GM12878 (cell line): ENCODE results near the gene TRAF3IP1. TPM values are rescaled to one million over a fixed set of nuclear protein-coding genes. Genes with fewer than 3 reads are reported as not detected.
"Not testable (repeated sequence)": the region's sequence is repeated elsewhere in the genome, so short reads cannot be mapped to it uniquely, and the experiment has no call there.

Experiments
- ATAC-seq: fragments of 200-7000 bp; cut with Tn5 transposase; 3 replicates; pipeline ENCODE4 v1.9.1; 2020; ENCODE audit warnings: mild to moderate bottlenecking, moderate library complexity
- BruUV-seq: library from RNA; stranded (reverse); fragments of 400-500 nt; replicated peaks from 2 replicates; lab custom pipeline; 2021; lab: Mats Ljungman, UMichigan
- CTCF ChIA-PET: fragments of 300-600 bp; sonication (Branson Sonifier 250); formaldehyde crosslinking; extraction: SDS; loops from one replicate; lab custom pipeline; 2021; ENCODE audit warnings: inconsistent platforms; lab: Yijun Ruan, JAX
- POLR2A ChIA-PET: fragments of 350-600 bp; formaldehyde crosslinking; extraction: SDS; loops from one replicate; lab custom pipeline; 2021; ENCODE audit warnings: inconsistent platforms; lab: Charles Lee
- RAD21 ChIA-PET: fragments of 300-600 bp; sonication (Branson Sonifier 250); formaldehyde crosslinking; loops from one replicate; lab custom pipeline; 2023; ENCODE audit warnings: antibody characterized with exemption; ENCODE audit not compliant: unreplicated experiment; lab: Charles Lee
- SMC1A ChIA-PET: fragments of 300-600 bp; sonication (Branson Sonifier 250); formaldehyde crosslinking; loops from one replicate; lab custom pipeline; 2023; ENCODE audit not compliant: unreplicated experiment, uncharacterized antibody; lab: Charles Lee
- DNase-seq: peaks from one replicate; pipeline ENCODE4 v3.0.0-alpha.2; 2011; ENCODE audit warnings: low read depth, low spot score
- FAIRE-seq: peaks from 3 replicates; lab custom pipeline; 2011; peaks lifted over from hg19 to GRCh38; lab: Jason Lieb, UNC
- H2AFZ ChIP-seq: 2 replicates; pipeline ENCODE4 v1.6.0; 2011; ENCODE audit warnings: low read depth, low read length, control low read depth; ENCODE audit not compliant: control insufficient read depth
- H3K27ac ChIP-seq: 2 replicates; pipeline ENCODE4 v1.5.1; 2011; ENCODE audit warnings: control low read depth; ENCODE audit not compliant: control insufficient read depth, insufficient read depth
- H3K27me3 ChIP-seq, 2 experiments: replicated peaks in 1 of 2; 2 replicates each; pipeline versions ENCODE4 v1.6.0 to v1.6.1; 2011; ENCODE audit warnings: low read length in 1 of 2; ENCODE audit not compliant: control insufficient read depth in 2 of 2, insufficient read depth in 2 of 2
- H3K36me3 ChIP-seq, 2 experiments: 2 replicates each; pipeline ENCODE4 v1.5.1; 2011; ENCODE audit warnings: low read length in 1 of 2; ENCODE audit not compliant: control insufficient read depth in 2 of 2, insufficient read depth in 2 of 2
- H3K4me1 ChIP-seq: 2 replicates; pipeline ENCODE4 v1.6.1; 2011; ENCODE audit warnings: mild to moderate bottlenecking, low read length, moderate library complexity, mixed read lengths; ENCODE audit not compliant: control insufficient read depth, insufficient read depth
- H3K4me2 ChIP-seq: 2 replicates; pipeline ENCODE4 v1.6.0; 2011; ENCODE audit warnings: control low read depth; ENCODE audit not compliant: control insufficient read depth, insufficient read depth
- H3K4me3 ChIP-seq: fragments of 200-600 bp; sonication (generic); 2 replicates; pipeline ENCODE4 v1.5.1; 2016
- H3K79me2 ChIP-seq: 2 replicates; pipeline ENCODE4 v1.6.0; 2011; ENCODE audit warnings: low read length; ENCODE audit not compliant: control insufficient read depth, insufficient read depth
- H3K9ac ChIP-seq: 2 replicates; pipeline ENCODE4 v1.8.0; 2011; ENCODE audit warnings: low read length, control low read depth, mixed read lengths; ENCODE audit not compliant: control insufficient read depth, insufficient read depth
- H3K9me3 ChIP-seq: replicated peaks from 3 replicates; pipeline ENCODE4 v1.5.1; 2011; ENCODE audit warnings: mild to moderate bottlenecking, low read length; ENCODE audit not compliant: control insufficient read depth, insufficient read depth
- H4K20me1 ChIP-seq: 2 replicates; pipeline ENCODE4 v1.6.0; 2011; ENCODE audit not compliant: control insufficient read depth, insufficient read depth
- CEBPB ChIP-seq, 2 experiments: fragments of 150-350 bp in 1 of 2; IDR thresholded peaks; 2 replicates each; pipeline ENCODE4 v1.6.1; 2012 to 2014; ENCODE audit warnings: low read depth in 2 of 2, low read length in 2 of 2, borderline replicate concordance in 1 of 2, inconsistent platforms in 1 of 2
- CEBPZ ChIP-seq: fragments of 150-350 bp; IDR thresholded peaks from 2 replicates; pipeline ENCODE4 v1.6.1; 2016; ENCODE audit warnings: low read depth, low read length
- E4F1 ChIP-seq: fragments of 450-650 bp; IDR thresholded peaks from 2 replicates; pipeline ENCODE4 v1.6.1; 2018; ENCODE audit warnings: borderline replicate concordance, mild to moderate bottlenecking; ENCODE audit not compliant: partially characterized antibody
- FOXM1 ChIP-seq: IDR thresholded peaks from 2 replicates; pipeline ENCODE4 v1.6.1; 2012; ENCODE audit warnings: low read depth, mild to moderate bottlenecking, inconsistent platforms, low read length, moderate library complexity
- HSF1 ChIP-seq: fragments of 150-350 bp; IDR thresholded peaks from 2 replicates; pipeline ENCODE4 v1.6.1; 2014; ENCODE audit warnings: mild to moderate bottlenecking, low read depth, low read length
- POU2F2 ChIP-seq: IDR thresholded peaks from 3 replicates; pipeline ENCODE4 v1.6.1; 2011; ENCODE audit warnings: low read depth, mild to moderate bottlenecking, low read length, borderline replicate concordance
- RB1 ChIP-seq: fragments of 450-650 bp; formaldehyde crosslinking; IDR thresholded peaks from 2 replicates; pipeline ENCODE4 v1.6.1; 2017; ENCODE audit warnings: mild to moderate bottlenecking, borderline replicate concordance
- ZNF592 ChIP-seq: fragments of 450-650 bp; IDR thresholded peaks from 2 replicates; pipeline ENCODE4 v1.6.1; 2017; ENCODE audit warnings: mild to moderate bottlenecking, moderate library complexity
- WGBS: methylation state at CpG from one replicate; pipeline ENCODE4 v1.1.6; 2016; ENCODE audit warnings: low lambda C conversion rate; ENCODE audit not compliant: insufficient replicate concordance, insufficient coverage; ENCODE audit errors: missing lambda C conversion rate; 5-methylcytosine and 5-hydroxymethylcytosine counted together
- in situ Hi-C: fragments of 300-500 bp; cut with MboI; formaldehyde crosslinking; loops from 9 replicates; pipeline ENCODE4 v1.14.3; 2018; ENCODE audit warnings: mixed read lengths
- intact Hi-C: fragments of 100-400 bp; cut with micrococcal nuclease; formaldehyde crosslinking; loops from one replicate; pipeline ENCODE4 v1.14.2; 2022; ENCODE audit not compliant: unreplicated experiment
- polyA plus RNA-seq, 11 experiments: library from polyadenylated mRNA; depleted of rRNA in 4 of 11; unstranded in 6 of 11; stranded (reverse) in 5 of 11; fragments of >200 nt; fragmentation: Nextera tagmentation in 4 of 11; fragmentation: Illumina TruSeq in 1 of 11; extraction: Ambion mirVana in 4 of 11; extraction: Trizol in 1 of 11; gene quantifications; 1 replicate in 1 of 11; 2 replicates in 10 of 11; pipeline versions ENCODE4 v1.2.1 to v1.2.3, GENCODE V29; 2011 to 2016; ENCODE audit warnings: inconsistent platforms in 2 of 11, missing spikeins in 2 of 11, low read depth in 1 of 11
- total RNA-seq, 4 experiments: library from RNA; depleted of rRNA in 3 of 4; stranded (reverse); fragments of >200 nt in 3 of 4; fragmentation: Illumina TruSeq in 1 of 4; extraction: Trizol in 1 of 4; gene quantifications; 2 replicates each; pipeline versions ENCODE4 v1.2.1 to v1.2.3, GENCODE V29; 2013 to 2021

Gene TRAF3IP1
- total and polyA plus RNA-seq, 10 of the 15 experiments (the other 5 are each of a cell fraction or from before 2014, with no cell fraction given), result 1.6 to 7.5 (median 3.6) TPM

- TF ChIP-seq CEBPZ (no peak), ZNF592 (no peak), POU2F2 (no peak), RB1 (no peak), E4F1 (no peak), HSF1 (no peak), FOXM1 (no peak), CEBPB (IDR thresholded peaks at IDR 0.05; ENCODE audit: borderline replicate concordance in 1 of 2, low read depth in 2 of 2, low read length in 2 of 2) (no peak)
- TF ChIP-seq, all 136 proteins: peak for 0
Observed at GRCh38 chr2:238404406-238405216, 84.3 kb downstream of the TRAF3IP1 start (continued).

GRCh38 chr2:238405217-238405555 lies 84.9 kb downstream of the TRAF3IP1 start:
- ATAC-seq, H3K27ac ChIP-seq, BruUV-seq, intact Hi-C loops, FAIRE-seq, DNase-seq, H3K79me2 ChIP-seq, RAD21 ChIA-PET, H3K36me3 ChIP-seq, CTCF ChIA-PET, SMC1A ChIA-PET, H2AFZ ChIP-seq, H3K4me2 ChIP-seq, H4K20me1 ChIP-seq, H3K9ac ChIP-seq, H3K27me3 ChIP-seq, H3K9me3 ChIP-seq, H3K4me1 ChIP-seq, POLR2A ChIA-PET, H3K4me3 ChIP-seq, in situ Hi-C loops: not testable (repeated sequence)
- WGBS, result 95% methylated on average over 4 of the region's 4 CpGs
